GM18909 (cell line): ENCODE results near the gene RPEL1.
"Not testable (repeated sequence)": the region's sequence is repeated elsewhere in the genome, so short reads cannot be mapped to it uniquely, and the experiment has no call there.

Experiments
- ATAC-seq: cut with Tn5 transposase; IDR thresholded peaks from one replicate; pipeline ENCODE4 v1.9.1; 2021; ENCODE audit warnings: mild to moderate bottlenecking; ENCODE audit not compliant: unreplicated experiment, poor library complexity

RPEL1 gene

DNA sequence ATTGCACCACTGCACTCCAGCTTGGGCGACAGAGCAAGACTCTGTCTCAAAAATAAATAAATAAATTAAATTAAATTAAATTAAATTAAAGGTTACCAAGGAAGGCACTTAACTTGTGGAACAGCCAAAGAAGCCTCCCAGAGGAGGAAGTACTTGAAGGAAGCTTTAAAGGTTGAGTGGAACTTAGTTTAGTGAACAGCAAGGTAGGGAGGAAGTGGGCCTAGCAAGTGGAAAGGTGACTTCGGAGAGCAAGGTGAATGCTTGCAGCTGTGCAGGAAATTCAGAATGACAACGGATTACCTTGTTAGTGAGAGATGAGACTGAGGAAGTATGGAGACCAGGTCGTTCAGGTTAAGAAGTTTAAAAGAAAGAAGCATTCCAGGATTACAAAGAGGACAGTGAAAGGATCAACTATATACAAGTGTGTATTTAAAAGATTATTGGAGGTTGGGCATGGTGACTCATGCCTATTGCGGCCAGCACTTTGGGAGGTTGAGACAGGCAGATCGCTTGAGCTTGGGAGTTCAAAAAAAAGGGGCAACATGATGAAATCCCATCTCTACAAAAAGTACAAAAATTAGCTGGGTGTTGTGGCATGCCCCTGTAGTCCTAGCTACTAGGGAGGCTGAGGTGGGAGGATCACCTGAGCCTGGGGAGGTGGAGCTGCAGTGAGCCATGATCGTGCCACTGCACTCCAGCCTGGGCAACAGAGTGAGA lies 12.8 kb upstream of the RPEL1 start:
- ATAC-seq, result no peak

DNA sequence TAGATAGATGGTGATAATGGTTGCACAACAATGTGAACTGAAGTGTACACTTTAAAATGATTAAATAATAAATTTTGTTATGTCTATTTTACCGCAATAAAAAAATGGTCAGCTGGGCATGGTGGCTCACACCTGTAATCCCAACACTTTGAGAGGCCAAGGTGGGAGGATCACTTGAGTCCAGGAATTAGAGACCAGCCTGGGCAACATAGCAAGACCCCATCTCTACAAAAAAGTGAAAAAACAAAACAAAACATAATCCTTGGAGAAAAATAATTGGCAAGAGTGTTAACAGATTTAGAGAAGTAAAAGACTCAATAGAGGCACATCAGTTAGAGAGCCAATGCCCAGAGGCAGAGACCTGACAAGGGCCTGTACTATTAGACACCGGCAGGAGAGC lies 9.9 kb upstream of the RPEL1 start:
- ATAC-seq, result no peak

DNA sequence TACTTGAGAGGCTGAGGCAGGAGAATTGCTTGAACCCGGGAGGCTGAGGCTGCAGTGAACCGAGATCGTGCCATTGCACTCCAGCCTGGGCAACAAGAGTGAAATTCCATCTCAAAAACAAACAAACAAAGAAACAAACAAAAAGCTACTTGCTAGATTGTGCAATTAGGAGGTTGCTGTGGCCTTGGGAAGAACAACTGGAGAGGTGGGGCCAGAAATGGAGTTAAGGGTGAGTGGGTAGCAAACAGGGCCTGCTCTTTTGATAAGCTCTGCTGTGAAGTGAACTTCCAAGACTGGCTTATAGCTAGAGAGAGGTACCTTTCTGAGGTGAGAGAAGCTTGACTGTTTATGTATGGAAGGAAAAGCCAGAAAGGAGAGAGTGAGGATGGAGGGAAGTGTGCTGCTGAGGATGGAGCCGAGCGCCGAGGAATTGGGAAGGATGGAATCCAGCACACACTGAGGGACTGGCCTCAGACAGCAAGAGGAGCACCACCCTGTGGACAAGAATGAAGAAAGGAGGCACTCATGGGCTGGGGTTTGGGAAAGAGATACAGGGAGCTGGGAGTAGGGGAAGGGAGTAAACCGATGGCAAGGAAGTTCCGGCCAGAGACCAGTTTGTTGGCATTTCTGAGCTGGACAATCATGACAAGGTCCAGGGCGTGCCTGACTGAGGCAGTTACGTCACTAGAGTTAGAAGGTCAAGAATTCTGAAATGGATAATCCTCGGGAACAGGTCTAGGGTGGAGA lies 7.0 kb upstream of the RPEL1 start:
- ATAC-seq, result no peak

DNA sequence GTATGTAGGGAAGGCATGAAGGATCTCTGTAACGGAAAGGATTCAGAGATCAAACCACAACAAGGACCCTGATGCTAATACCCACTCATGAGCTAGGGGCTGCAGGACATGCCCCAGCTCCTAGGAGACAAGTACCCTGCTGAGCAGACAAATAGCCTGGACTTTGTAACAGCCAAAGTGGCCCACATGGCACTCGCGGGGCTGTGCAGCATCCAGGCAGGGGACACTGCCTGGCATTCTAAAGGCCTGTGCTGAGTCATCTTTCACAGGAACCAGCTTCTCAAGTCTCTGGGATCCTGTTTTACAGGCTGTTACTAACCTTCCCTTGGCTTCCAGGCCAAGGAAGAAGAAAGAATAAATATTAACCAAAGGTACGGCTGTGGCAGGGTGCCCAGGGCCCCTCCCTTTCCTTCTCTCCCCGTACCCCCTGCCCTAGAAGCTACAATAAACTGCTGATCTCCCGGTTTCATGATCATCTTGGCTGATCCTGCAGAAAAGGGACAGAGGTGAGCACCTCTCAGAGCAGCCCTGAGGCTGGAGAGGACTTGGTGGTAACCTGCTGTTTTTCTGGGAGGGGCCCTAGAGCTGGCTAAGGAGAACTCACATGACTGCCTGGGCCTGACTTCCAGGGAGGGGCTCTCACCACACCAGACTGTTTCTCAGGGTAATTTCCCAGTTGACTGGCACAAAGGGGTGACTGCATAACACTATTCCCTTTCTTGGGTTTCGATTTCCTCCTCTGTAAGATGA lies 4.2 kb upstream of the RPEL1 start:
- no peak for ATAC-seq

DNA sequence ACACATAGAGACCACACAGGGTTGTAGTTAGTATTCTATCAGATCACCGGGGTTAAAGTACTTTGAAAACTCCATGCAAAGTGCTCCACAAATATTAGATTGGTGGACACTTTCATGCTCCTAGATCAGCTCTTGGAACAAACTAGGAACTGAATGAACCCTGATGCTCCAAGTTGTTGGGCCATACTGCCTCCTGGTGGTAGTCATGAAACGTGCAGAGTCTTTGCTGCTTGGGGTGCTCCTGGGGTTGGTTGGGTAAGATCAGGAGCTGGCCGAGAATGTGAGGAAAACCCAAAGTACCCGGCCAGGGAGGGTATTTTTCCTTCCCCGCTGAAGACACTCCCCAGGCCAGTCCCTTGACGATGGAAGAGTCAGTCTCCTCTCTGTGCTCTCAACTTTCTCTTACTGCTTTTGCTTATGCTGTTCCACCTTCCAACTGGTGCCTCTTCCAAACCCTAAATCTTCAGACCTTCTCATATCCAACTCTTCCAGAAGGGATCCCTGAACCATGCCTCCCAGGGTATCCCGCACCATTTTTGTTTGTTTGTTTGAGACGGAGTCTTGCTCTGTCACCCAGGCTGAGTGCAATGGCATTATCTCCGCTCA lies 918 bp upstream of the RPEL1 start:
- ATAC-seq, result no peak

DNA sequence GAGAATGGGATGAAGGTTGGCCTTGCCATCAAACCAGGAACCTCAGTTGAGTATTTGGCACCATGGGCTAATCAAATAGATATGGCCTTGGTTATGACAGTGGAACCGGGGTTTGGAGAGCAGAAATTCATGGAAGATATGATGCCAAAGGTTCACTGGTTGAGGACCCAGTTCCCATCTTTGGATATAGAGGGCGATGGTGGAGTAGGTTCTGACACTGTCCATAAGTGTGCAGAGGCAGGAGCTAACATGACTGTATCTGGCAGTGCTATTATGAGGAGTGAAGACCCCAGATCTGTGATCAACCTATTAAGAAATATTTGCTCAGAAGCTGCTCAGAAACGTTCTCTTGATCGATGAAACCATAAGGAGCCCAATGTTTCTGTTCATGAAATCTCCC lies 637 bp downstream of the RPEL1 start:
- no peak for ATAC-seq

DNA sequence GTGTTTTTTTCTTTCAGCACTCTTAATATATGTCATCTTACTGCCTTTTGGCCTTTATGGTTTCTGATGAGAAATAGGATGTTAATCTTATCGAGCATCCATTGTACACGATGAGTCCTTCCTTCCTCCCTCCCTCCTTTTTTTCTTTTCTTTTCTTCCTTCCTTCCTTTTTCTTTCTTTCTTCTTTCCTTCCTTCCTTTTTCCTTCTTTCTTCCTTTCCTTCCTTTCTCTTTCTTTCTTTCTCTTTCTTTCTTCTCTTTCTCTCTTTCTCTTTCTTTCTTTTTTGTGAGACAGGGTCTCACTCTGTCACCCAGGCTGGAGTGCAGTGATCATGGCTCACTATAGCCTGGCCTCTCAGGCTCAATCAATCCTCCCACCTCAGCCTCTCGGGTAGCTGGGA lies 8.4 kb downstream of the RPEL1 start:
- ATAC-seq, result no peak

DNA sequence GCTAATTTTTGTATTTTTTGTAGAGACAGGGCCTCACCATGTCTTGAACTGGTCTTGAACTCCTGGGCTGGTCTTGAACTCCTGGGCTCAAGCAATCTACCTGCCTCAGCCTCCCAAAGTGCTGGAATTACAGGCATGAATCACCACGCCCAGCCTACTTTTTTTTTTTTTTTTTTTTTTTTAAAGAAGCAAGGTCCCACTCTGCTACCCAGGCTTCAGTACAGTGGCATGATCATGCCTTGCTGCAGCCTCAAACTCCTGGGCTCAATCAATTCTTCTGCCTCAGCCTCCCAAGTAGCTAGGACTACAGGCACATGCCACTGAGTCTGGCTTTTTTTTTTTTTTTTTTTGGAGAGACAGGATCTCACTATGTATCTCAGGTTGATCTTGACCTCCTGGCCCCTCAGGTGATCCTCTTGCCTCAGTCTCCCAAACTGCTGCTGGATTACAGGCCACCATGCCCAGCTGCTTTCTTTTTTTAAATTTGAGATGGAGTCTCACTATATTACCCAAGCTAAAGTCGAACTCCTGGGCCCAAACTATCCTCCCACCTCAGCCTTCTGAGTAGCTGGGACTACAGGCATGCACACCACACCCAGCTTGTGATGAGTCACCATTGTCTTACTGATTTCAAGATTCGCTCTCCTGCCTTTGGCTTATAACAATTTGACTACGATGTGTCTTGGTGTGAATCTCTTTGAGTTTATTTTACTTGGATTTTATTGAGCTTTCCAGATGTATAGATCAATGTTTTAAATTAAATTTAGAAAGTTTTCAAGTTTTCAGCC lies 9.0 kb downstream of the RPEL1 start:
- ATAC-seq, result no peak

DNA sequence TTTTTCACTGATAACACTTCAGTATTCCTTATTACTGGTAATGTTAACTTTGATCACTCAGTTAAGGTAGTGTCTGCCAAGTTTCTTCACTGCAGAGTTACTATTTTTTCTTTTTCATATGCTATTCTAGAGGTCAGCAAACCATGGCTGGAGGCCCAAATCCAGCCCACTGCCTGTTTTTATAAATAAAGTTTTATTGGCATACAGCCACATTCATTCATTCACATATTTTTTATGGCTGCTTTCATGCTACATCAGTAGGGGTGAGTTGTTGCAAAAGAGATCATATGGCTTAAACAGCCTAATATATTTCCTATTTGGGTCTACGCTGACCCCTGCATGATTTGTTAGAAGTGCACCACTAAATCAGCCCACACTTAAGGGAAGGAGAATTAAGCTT lies 10.9 kb downstream of the RPEL1 start:
- ATAC-seq, result no peak

DNA sequence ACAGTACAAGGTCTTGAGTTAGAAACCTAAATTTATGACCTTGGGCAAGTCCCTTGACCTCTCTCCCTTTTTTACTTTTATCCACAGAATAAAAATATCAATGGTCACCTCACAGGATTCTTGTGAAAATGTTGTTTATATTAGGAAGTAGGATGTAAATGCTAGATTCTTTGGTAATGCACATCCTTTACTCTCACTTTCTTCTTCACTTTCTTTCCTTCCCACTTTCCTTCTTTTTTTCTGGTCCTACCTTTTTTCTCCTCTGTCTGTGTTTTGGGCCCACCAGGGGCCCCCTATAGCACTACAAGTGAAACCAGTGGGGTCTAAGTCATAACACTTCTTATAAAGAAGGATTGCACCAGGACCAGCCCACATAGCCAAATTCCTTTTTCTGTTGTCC lies 12.1 kb downstream of the RPEL1 start:
- ATAC-seq, result no peak

DNA sequence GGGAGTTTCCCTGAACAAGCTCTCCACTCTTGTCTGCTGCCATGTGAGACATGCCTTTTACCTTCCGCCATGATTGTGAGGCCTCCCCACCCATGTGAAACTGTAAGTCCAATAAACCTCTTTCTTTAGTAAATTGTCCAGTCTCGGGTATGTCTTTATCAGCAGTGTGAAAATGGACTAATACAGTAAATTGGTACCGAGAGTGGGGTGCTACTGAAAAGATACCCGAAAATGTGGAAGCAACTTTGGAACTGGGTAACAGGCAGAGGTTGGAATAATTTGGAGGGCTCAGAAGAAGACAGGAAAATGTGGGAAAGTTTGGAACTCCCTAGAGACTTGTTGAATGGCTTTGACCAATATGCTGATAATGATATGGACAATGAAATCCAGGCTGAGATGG lies 13.2 kb downstream of the RPEL1 start:
- ATAC-seq, result not testable (repeated sequence)

DNA sequence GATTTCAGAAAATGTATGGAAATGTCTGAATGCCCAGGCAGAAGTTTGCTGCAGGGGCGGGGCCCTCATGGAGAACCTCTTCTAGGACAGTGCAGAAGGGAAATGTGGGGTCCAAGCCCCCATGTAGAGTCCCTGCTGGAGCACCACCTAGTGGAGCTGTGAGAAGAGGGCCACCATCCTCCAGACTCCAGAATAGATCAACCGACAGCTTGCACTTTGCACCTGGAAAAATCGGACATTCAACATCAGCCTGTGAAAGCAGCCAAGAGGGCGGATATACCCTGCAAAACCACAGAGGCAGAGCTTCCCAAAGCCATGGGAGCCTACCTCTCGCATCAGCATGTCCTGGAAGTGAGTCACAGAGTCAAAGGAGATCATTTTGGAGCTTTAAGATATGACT lies 14.3 kb downstream of the RPEL1 start:
- ATAC-seq, result no peak

DNA sequence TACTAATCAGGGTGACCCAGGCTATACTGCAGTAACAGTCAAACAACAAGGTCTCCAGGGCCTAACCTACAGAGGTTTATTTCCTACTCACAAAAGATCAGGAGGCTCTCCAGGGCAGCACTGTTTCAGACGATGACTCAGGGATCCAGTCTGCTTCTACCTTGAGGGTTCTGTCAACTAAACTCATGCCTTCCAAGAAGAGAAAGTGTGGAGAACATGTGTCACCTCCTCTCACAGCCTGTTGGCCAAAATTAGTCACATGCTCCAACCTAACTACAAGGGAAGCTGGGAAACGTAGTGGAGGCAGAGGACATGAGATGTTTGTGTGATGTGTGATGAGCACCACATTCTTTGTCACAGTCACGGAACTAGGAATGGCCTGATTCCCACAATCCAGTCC lies 16.5 kb downstream of the RPEL1 start:
- no peak for ATAC-seq

DNA sequence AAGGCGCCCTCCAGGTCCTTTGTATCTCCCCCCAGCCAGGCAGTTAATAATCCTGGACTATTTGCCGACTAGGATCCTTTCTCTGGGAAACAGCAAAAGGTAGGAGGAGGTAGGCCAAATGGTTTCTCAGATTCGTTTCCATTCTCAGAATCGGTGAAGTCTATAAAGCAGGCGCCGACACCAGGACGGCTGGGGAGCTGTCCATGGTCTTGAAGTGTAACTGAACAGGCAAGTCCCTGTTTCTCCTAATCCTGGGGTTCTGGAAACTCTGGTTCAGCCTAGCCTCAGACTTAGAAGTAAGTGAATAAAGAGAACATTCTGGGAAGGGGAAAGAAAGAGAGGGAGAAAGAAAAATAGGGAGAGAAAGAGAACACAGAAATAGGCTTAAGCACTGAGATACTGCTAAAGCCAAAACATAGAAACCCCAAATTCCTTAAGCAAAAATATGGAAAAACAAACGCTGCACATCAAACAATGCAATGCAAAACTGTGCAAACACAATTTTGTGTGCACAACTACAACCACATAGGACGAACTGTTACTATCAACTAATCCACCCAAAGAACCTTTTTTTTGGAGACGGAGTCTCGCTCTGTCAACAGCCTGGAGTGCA lies 20.1 kb downstream of the RPEL1 start:
- no peak for ATAC-seq

DNA sequence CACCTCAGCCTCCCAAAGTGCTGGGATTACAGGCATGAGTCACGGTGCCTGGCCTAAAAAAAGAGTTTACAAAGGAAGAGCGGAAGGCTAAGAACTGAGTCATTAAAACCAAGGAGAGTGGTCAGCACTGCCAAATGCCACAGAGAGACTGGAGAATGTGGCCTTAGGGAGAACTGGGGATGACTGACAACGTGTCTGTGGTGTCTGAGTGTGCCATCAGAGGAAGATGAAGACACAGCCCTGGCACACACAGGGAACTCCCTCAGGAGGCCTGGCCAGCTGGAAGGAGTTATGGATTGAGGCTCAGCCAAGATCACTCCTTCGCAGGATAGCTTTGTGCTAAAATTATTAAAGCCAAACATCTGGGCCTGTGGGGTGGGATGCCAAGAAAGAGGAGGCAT lies 27.4 kb downstream of the RPEL1 start:
- ATAC-seq, result no peak

DNA sequence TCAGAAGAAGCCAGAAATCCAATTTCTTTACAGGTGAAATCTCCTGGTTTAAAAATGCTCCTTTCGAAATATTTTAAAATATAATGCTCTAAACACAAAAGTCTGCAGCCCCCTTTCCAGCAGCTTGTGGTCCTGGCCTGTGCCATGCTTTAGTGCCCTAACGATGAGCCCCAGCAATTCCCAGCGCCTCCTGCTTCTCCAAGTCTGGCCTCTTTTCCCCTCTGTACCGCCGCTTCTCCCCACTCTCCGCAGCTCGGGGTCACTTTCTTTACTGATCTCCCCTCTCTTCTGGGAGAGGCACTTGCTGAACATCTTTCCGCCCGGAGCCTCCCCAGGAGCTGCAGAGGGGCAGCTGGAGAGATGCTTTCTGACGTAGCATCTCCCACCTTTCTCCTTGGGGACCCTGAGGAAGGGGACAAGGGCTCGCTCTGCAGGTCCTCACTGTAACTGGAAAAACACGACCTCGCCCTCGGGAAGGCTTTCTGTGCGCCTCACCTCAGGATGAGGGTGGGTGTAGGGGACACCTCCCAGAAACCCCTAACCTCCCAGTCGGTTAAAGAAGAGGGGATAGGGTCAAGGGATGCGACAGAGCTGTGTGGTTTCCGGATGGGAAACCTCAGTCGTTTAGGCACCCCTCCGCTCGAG lies 30.7 kb downstream of the RPEL1 start:
- no peak for ATAC-seq

DNA sequence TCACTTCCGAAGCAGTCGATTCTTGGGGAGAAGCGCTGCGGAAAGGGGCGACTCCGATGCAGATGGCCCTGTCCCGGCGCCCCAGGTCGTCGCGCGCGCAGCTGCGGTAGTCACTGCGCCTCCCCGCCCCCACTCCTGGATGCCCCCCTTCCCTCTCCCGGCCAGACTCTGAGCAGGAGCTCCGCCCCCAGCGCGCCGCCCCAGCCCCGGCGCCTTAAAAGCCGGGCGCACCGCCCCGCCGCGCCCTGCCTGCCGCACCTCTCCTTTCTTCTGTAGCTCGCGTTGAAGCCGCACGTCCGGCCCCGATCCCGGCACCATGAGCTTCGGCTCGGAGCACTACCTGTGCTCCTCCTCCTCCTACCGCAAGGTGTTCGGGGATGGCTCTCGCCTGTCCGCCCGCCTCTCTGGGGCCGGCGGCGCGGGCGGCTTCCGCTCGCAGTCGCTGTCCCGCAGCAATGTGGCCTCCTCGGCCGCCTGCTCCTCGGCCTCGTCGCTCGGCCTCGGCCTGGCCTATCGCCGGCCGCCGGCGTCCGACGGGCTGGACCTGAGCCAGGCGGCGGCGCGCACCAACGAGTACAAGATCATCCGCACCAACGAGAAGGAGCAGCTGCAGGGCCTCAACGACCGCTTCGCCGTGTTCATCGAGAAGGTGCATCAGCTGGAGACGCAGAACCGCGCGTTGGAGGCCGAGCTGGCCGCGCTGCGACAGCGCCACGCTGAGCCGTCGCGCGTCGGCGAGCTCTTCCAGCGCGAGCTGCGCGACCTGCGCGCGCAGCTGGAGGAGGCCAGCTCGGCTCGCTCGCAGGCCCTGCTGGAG lies 31.4 kb downstream of the RPEL1 start, which contains the start of gene INA:
TSS of gene INA (plus strand) at position 243 of the 817 bp plus-strand sequence. CDS start at position 317, 74 bp downstream.
- ATAC-seq, result no peak
